ENCODE results near the gene ZNF862. TPM values are rescaled to one million over a fixed set of nuclear protein-coding genes. Genes with fewer than 3 reads are reported as not detected.

The ZNF862 gene
- total RNA-seq, 1 experiment from 2014 or later = 3.6 TPM

GRCh38 chr7:149827089-149827981 lies 10.8 kb upstream of the ZNF862 start:
- no peaks in the 10 kb centered on the region for H3K36me3 Mint-ChIP-seq
- H3K4me1 Mint-ChIP-seq = peaks cover 10% of the 10 kb centered on the region
- H3K9me3 Mint-ChIP-seq = peaks cover 3% of the 10 kb centered on the region; the same call in 1 of the 2 replicates
- TF ChIP-seq ZNF121 (CRISPR knock-in tag; IDR thresholded peaks at IDR 0.05) (no peak), OVOL2 (CRISPR knock-in tag; IDR thresholded peaks at IDR 0.05; ENCODE audit: borderline replicate concordance) (no peak), ZNF532 (CRISPR knock-in tag; IDR thresholded peaks at IDR 0.05; ENCODE audit: borderline replicate concordance) (no peak), ZNF219 (CRISPR knock-in tag; IDR thresholded peaks at IDR 0.05; ENCODE audit: borderline replicate concordance) (no peak), ZBTB43 (CRISPR knock-in tag; IDR thresholded peaks at IDR 0.05) (no peak)
- H3K27me3 Mint-ChIP-seq (ENCODE audit: low read depth) = no peaks in the 10 kb centered on the region; the same call in none of the 2 replicates
- no peak overlapping the region for H3K27ac Mint-ChIP-seq
- ATAC-seq (no peak), DNase-seq (ENCODE audit: low spot score) (peak; percentile 7)
- ChIA-PET POLR2A (no interaction called here), CTCF (no interaction called here)
- H3K4me3 Mint-ChIP-seq = no peak overlapping the region

- ChIA-PET POLR2A (no interaction called here), CTCF (no interaction called here)
- H3K4me3 Mint-ChIP-seq = no peak overlapping the region
- DNase-seq (ENCODE audit: low spot score) (peak; percentile 7), ATAC-seq (no peak)
- H3K4me1 Mint-ChIP-seq = peaks cover 13% of the 10 kb centered on the region
- 0 out of 2 replicates have a peak, but pooled peaks cover under 1% of the 10 kb centered on the region for H3K9me3 Mint-ChIP-seq
- no peaks in the 10 kb centered on the region; the same call in none of the 2 replicates for H3K27me3 Mint-ChIP-seq (ENCODE audit: low read depth)
- H3K36me3 Mint-ChIP-seq = no peaks in the 10 kb centered on the region
- no peak overlapping the region for H3K27ac Mint-ChIP-seq
- TF ChIP-seq ERG (CRISPR knock-in tag; IDR thresholded peaks at IDR 0.05) (no peak), ATF1 (CRISPR knock-in tag; IDR thresholded peaks at IDR 0.05) (no peak), ZBTB21 (CRISPR knock-in tag; IDR thresholded peaks at IDR 0.05; ENCODE audit: borderline replicate concordance) (no peak), ZNF281 (CRISPR knock-in tag; IDR thresholded peaks at IDR 0.05) (no peak), CTCF (IDR thresholded peaks at IDR 0.05) (no peak), KAT7 (CRISPR knock-in tag; IDR thresholded peaks at IDR 0.05; ENCODE audit: borderline replicate concordance) (no peak), ESRRA (CRISPR knock-in tag; IDR thresholded peaks at IDR 0.05; ENCODE audit: borderline replicate concordance) (no peak), PREB (CRISPR knock-in tag; IDR thresholded peaks at IDR 0.05; ENCODE audit: borderline replicate concordance) (no peak), SOX15 (CRISPR knock-in tag; IDR thresholded peaks at IDR 0.05) (no peak), ZNF425 (CRISPR knock-in tag; conservative IDR thresholded peaks at IDR 0.05) (no peak), NFE2L1 (CRISPR knock-in tag; IDR thresholded peaks at IDR 0.05) (no peak)
These were observed 9.5 kb upstream of the ZNF862 start for GRCh38 chr7:149828357-149829309.
